ENCODE data around the gene ADTRP.

DNA sequence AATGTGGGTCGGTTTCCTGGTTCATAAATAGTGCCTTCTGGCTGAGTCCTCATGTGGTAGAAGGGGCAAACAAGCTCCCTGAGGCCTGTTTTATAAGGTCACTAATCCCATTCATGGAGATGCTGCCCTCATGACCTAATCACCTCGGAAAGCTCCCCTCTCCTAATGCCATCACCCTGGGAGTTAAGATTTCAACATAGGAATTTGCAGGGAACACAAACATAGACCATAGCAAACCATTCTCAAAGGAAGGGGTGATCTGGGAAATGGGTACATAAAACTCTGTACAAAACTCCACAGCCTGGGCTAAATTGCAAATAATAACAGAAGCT lies 1.5 kb upstream of the ADTRP start:
- TF ChIP-seq, protein P1, sequence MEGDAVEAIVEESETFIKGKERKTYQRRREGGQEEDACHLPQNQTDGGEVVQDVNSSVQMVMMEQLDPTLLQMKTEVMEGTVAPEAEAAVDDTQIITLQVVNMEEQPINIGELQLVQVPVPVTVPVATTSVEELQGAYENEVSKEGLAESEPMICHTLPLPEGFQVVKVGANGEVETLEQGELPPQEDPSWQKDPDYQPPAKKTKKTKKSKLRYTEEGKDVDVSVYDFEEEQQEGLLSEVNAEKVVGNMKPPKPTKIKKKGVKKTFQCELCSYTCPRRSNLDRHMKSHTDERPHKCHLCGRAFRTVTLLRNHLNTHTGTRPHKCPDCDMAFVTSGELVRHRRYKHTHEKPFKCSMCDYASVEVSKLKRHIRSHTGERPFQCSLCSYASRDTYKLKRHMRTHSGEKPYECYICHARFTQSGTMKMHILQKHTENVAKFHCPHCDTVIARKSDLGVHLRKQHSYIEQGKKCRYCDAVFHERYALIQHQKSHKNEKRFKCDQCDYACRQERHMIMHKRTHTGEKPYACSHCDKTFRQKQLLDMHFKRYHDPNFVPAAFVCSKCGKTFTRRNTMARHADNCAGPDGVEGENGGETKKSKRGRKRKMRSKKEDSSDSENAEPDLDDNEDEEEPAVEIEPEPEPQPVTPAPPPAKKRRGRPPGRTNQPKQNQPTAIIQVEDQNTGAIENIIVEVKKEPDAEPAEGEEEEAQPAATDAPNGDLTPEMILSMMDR (IDR thresholded peaks at IDR 0.05): no peak
- TF ChIP-seq POLR2A (IDR thresholded peaks at IDR 0.05): no peak
- TF ChIP-seq POLR2AphosphoS5 (IDR thresholded peaks at IDR 0.05; ENCODE audit: insufficient read depth in 1 of 2, low read depth in 1 of 2): no peak
